ENCODE measurements around the gene PDE4A. TPM values are rescaled to one million over a fixed set of nuclear protein-coding genes. Genes with fewer than 3 reads are reported as not detected.
A peak's percentile ranks its signal among the peaks of the same experiment; 100 is the strongest.

The PDE4A gene
- total RNA-seq, 1 experiment from 2014 or later: 3.1 TPM

GRCh38 chr19:10419646-10420443, 493 bp upstream of the PDE4A start:
- no peaks in the 10 kb centered on the region for H3K9me3 ChIP-seq (ENCODE audit: low read length)
- no TSS peak for BruUV-seq (replicated peaks)
- no peak overlapping the region for H3K9ac ChIP-seq (ENCODE audit: low read length)
- H3K79me2 ChIP-seq (ENCODE audit: low read length): no peaks in the 10 kb centered on the region
- H3K9me2 ChIP-seq (replicated peaks; ENCODE audit: low read length): no peaks in the 10 kb centered on the region
- H3K4me3 ChIP-seq (ENCODE audit: low read length): peak overlapping the region; percentile 62
- ChIA-PET CTCF (interaction anchor here (0.5 kb wide), 1 partner anchor 13 kb away, joined by 7 read pairs; no protein-coding TSS in a partner anchor), POLR2A (ENCODE audit: unreplicated experiment) (no interaction called here)
- H4K20me1 ChIP-seq (ENCODE audit: low read length): no peaks in the 10 kb centered on the region
- peaks cover 53% of the 10 kb centered on the region for H3K27me3 ChIP-seq (ENCODE audit: low read length)
- H3K27ac ChIP-seq (ENCODE audit: low read length): no peak overlapping the region
- ATAC-seq (peak; percentile 3; the same call in 1 of the 2 replicates), DNase-seq (peak; percentile 42)
- peak overlapping the region; percentile 77 for H2AFZ ChIP-seq (ENCODE audit: low read length)
- H3K36me3 ChIP-seq (ENCODE audit: low read depth, low read length): no peaks in the 10 kb centered on the region
- H3K4me1 ChIP-seq (ENCODE audit: insufficient read depth, low read length): peaks cover 38% of the 10 kb centered on the region
- no peaks in the 10 kb centered on the region for H3F3A ChIP-seq (ENCODE audit: low read length, unreplicated experiment)
- intact Hi-C loops (cut with micrococcal nuclease): no loop called here
- TF ChIP-seq CTCF (conservative IDR thresholded peaks at IDR 0.05; ENCODE audit: low read depth, low read length) (no peak), EZH2 (IDR thresholded peaks at IDR 0.05; ENCODE audit: low read length, unreplicated experiment) (peak; percentile 97), EZH2phosphoT487 (IDR thresholded peaks at IDR 0.05; ENCODE audit: borderline replicate concordance, low read length) (peak; percentile 77)
- peak overlapping the region; percentile 86 for H3K4me2 ChIP-seq (ENCODE audit: low read length)

GRCh38 chr19:10421240-10422045, 1.1 kb downstream of the PDE4A start:
- Histone ChIP-seq H4K20me1 (ENCODE audit: low read length) (no peaks in the 10 kb centered on the region), H3K9ac (ENCODE audit: low read length) (no peak overlapping the region), H3K9me3 (ENCODE audit: low read length) (no peaks in the 10 kb centered on the region), H2AFZ (ENCODE audit: low read length) (no peak overlapping the region), H3K27me3 (ENCODE audit: low read length) (peaks cover 53% of the 10 kb centered on the region), H3K4me3 (ENCODE audit: low read length) (no peak overlapping the region), H3K36me3 (ENCODE audit: low read depth, low read length) (no peaks in the 10 kb centered on the region), H3K27ac (ENCODE audit: low read length) (no peak overlapping the region), H3K9me2 (replicated peaks; ENCODE audit: low read length) (no peaks in the 10 kb centered on the region), H3K4me1 (ENCODE audit: insufficient read depth, low read length) (peaks cover 36% of the 10 kb centered on the region), H3K79me2 (ENCODE audit: low read length) (no peaks in the 10 kb centered on the region), H3K4me2 (ENCODE audit: low read length) (peak overlapping the region; percentile 38; the same call in 1 of the 2 replicates), H3F3A (ENCODE audit: low read length, unreplicated experiment) (no peaks in the 10 kb centered on the region)
- peak; percentile 17; the same call in 1 of the 2 replicates for TF ChIP-seq CTCF (conservative IDR thresholded peaks at IDR 0.05; ENCODE audit: low read depth, low read length)
- no peak for TF ChIP-seq EZH2 (IDR thresholded peaks at IDR 0.05; ENCODE audit: low read length, unreplicated experiment)
- ChIA-PET POLR2A (ENCODE audit: unreplicated experiment) (no interaction called here), CTCF (interaction anchor here (0.7 kb wide), 1 partner anchor 17 kb away, joined by 3 read pairs; no protein-coding TSS in a partner anchor)
- DNase-seq (no peak), ATAC-seq (no peak)
- no TSS peak for BruUV-seq (replicated peaks)
- intact Hi-C loops (cut with micrococcal nuclease): no loop called here
